OCI-LY7 (cell line): Measurements from ENCODE around the gene NACC2. TPM values are rescaled to one million over a fixed set of nuclear protein-coding genes. Genes with fewer than 3 reads are reported as not detected.
A peak's percentile ranks its signal among the peaks of the same experiment; 100 is the strongest.

Experiments
- BruUV-seq: library from RNA; stranded (reverse); fragments of 400-500 nt; replicated peaks from 2 replicates; lab custom pipeline; 2021; lab: Mats Ljungman, UMichigan
- CTCF ChIA-PET: fragments of 300-600 bp; sonication (Branson Sonifier 250); formaldehyde crosslinking; loops from one replicate; lab custom pipeline; 2022; ENCODE audit warnings: antibody characterized with exemption; ENCODE audit not compliant: unreplicated experiment; lab: Charles Lee
- POLR2A ChIA-PET: fragments of 300-600 bp; sonication (Branson Sonifier 250); formaldehyde crosslinking; loops from one replicate; lab custom pipeline; 2022; ENCODE audit warnings: antibody characterized with exemption; lab: Charles Lee
- DNase-seq: peaks from one replicate; pipeline ENCODE4 v3.0.0-alpha.2; 2015; ENCODE audit warnings: low spot score
- H2AFZ ChIP-seq: fragments of 200-600 bp; sonication (generic), shearing (Covaris generic); 2 replicates; pipeline ENCODE4 v1.6.1; 2014; ENCODE audit warnings: mild to moderate bottlenecking, antibody characterized with exemption, low read length, moderate library complexity
- H3K27ac ChIP-seq: fragments of 200-600 bp; sonication (generic); 2 replicates; pipeline ENCODE4 v1.5.1; 2014; ENCODE audit warnings: mixed run types, low read depth, mild to moderate bottlenecking, moderate library complexity, low read length, inconsistent platforms; ENCODE audit not compliant: poor library complexity, severe bottlenecking
- H3K36me3 ChIP-seq: fragments of 200-600 bp; sonication (generic); 2 replicates; pipeline ENCODE4 v1.6.1; 2014; ENCODE audit warnings: mild to moderate bottlenecking, antibody characterized with exemption, low read length, moderate library complexity, mixed read lengths; ENCODE audit not compliant: insufficient read depth
- H3K4me1 ChIP-seq: fragments of 200-600 bp; sonication (generic); 2 replicates; pipeline ENCODE4 v1.5.1; 2014; ENCODE audit warnings: mild to moderate bottlenecking, low read length; ENCODE audit not compliant: insufficient read depth, poor library complexity, severe bottlenecking
- H3K4me2 ChIP-seq: fragments of 200-600 bp; sonication (generic); 2 replicates; pipeline ENCODE4 v1.6.1; 2014; ENCODE audit warnings: mild to moderate bottlenecking, low read length
- H3K4me3 ChIP-seq: fragments of 200-600 bp; sonication (generic); 2 replicates; pipeline ENCODE4 v1.5.1; 2014; ENCODE audit warnings: mild to moderate bottlenecking, low read depth, low read length; ENCODE audit not compliant: poor library complexity, severe bottlenecking
- H3K79me2 ChIP-seq: fragments of 200-600 bp; sonication (generic); 2 replicates; pipeline ENCODE4 v1.6.1; 2016; ENCODE audit warnings: low read depth, mild to moderate bottlenecking, low read length, moderate library complexity, mixed read lengths; ENCODE audit not compliant: insufficient read depth
- H3K9me2 ChIP-seq: fragments of 200-600 bp; sonication (generic); 2 replicates; pipeline ENCODE4 v1.6.1; 2016; ENCODE audit warnings: mild to moderate bottlenecking, low read length, mixed read lengths; ENCODE audit not compliant: insufficient read depth
- H3K9me3 ChIP-seq: fragments of 200-600 bp; sonication (generic); 2 replicates; pipeline ENCODE4 v1.6.1; 2014; ENCODE audit warnings: mild to moderate bottlenecking, mixed run types, low read length, mixed read lengths
- H4K20me1 ChIP-seq: fragments of 200-600 bp; sonication (generic); 2 replicates; pipeline ENCODE4 v1.6.1; 2014; ENCODE audit warnings: mild to moderate bottlenecking, antibody characterized with exemption, low read length, moderate library complexity, mixed read lengths; ENCODE audit not compliant: insufficient read depth
- EZH2phosphoT487 ChIP-seq: fragments of 200-600 bp; sonication (generic); IDR thresholded peaks from 2 replicates; pipeline ENCODE4 v1.6.1; 2018; ENCODE audit warnings: low read depth, borderline replicate concordance, mild to moderate bottlenecking, mixed run types, antibody characterized with exemption, low read length, moderate library complexity, mixed read lengths
- intact Hi-C: fragments of 100-400 bp; cut with micrococcal nuclease; formaldehyde crosslinking; loops from one replicate; pipeline ENCODE4 v1.10.0; 2022; ENCODE audit not compliant: unreplicated experiment
- total RNA-seq, 2 experiments: library from RNA; depleted of rRNA in 1 of 2; stranded (reverse); fragments of >200 nt in 1 of 2; shearing (Covaris generic) in 1 of 2; gene quantifications; 2 replicates each; pipeline ENCODE4 v1.2.3, GENCODE V29; 2014 to 2022
- TF ChIP-seq, protein P1 (sequence below): fragments of 200-600 bp; sonication (generic); conservative IDR thresholded peaks from 2 replicates; pipeline ENCODE4 v1.5.1; 2014; ENCODE audit warnings: mild to moderate bottlenecking, antibody characterized with exemption, low read length, moderate library complexity, mixed read lengths

NACC2 gene
- total RNA-seq, 2 experiments from 2014 or later: 0.38 to 0.72 TPM

DNA sequence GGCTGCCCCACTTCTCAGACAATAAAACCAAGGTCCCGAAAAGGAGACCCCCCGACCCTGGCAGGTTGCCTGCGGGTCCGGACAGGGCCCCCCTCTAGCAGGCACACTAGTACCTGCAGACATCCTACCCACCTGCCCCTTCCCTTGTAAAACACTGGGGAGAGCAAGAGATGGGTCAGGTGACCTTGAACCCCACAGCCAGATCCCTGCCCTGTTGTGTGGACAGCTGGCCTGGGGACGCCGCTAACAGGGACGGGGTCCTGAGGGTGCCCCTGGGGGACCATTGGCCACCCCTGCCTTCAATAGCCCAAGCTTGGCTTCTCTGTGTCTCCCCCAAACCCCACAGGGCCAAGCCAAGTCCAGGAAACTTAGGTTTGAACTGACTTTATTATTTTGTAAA lies 88.9 kb downstream of the NACC2 start:
- Histone ChIP-seq H3K4me1 (peaks cover 64% of the 10 kb centered on the region), H2AFZ (no peak overlapping the region), H3K79me2 (no peaks in the 10 kb centered on the region), H3K4me3 (no peak overlapping the region), H3K4me2 (no peak overlapping the region), H3K27ac (no peak overlapping the region), H4K20me1 (no peaks in the 10 kb centered on the region), H3K9me3 (no peaks in the 10 kb centered on the region), H3K36me3 (no peaks in the 10 kb centered on the region), H3K9me2 (no peaks in the 10 kb centered on the region)
- ChIA-PET CTCF (interaction anchor here (0.6 kb wide), 1 partner anchor 261 kb away, joined by 4 read pairs; no protein-coding TSS in a partner anchor), POLR2A (no interaction called here)
- no peak for TF ChIP-seq EZH2phosphoT487
- TF ChIP-seq, protein P1, sequence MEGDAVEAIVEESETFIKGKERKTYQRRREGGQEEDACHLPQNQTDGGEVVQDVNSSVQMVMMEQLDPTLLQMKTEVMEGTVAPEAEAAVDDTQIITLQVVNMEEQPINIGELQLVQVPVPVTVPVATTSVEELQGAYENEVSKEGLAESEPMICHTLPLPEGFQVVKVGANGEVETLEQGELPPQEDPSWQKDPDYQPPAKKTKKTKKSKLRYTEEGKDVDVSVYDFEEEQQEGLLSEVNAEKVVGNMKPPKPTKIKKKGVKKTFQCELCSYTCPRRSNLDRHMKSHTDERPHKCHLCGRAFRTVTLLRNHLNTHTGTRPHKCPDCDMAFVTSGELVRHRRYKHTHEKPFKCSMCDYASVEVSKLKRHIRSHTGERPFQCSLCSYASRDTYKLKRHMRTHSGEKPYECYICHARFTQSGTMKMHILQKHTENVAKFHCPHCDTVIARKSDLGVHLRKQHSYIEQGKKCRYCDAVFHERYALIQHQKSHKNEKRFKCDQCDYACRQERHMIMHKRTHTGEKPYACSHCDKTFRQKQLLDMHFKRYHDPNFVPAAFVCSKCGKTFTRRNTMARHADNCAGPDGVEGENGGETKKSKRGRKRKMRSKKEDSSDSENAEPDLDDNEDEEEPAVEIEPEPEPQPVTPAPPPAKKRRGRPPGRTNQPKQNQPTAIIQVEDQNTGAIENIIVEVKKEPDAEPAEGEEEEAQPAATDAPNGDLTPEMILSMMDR: no peak
- DNase-seq: no peak
- intact Hi-C loops: no loop called here
- BruUV-seq: no TSS peak

DNA sequence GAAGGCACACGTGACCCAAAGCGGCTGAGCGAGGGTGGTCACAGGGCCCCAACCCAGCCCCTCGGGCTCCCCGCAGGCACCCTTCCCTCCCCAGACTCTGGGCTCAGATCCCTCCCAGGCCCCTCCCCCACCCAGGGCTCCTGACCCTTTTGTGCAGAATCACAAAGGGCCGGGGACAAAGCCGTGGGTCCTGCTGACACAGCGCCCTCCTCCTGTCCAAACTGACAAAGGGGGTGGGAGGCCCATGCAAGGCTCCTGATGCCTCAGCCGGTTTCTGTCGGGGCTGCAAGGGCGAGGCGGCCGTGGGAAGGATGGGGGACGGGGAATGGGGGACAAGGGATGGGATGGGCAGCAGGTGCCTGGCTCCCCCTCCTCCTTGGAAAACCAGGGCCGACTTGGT lies 90.4 kb downstream of the NACC2 start:
- ChIA-PET CTCF (no interaction called here), POLR2A (no interaction called here)
- no peak for TF ChIP-seq EZH2phosphoT487
- TF ChIP-seq, protein P1: no peak
- DNase-seq: no peak
- intact Hi-C loops: no loop called here
- no peak overlapping the region for H3K4me3 ChIP-seq
- H3K9me3 ChIP-seq: no peaks in the 10 kb centered on the region
- no peaks in the 10 kb centered on the region for H3K36me3 ChIP-seq
- BruUV-seq: no TSS peak
- no peak overlapping the region for H3K27ac ChIP-seq
- H2AFZ ChIP-seq: no peak overlapping the region
- no peaks in the 10 kb centered on the region for H4K20me1 ChIP-seq
- no peaks in the 10 kb centered on the region for H3K79me2 ChIP-seq
- no peak overlapping the region for H3K4me2 ChIP-seq
- peaks cover 49% of the 10 kb centered on the region for H3K4me1 ChIP-seq
- H3K9me2 ChIP-seq: no peaks in the 10 kb centered on the region

DNA sequence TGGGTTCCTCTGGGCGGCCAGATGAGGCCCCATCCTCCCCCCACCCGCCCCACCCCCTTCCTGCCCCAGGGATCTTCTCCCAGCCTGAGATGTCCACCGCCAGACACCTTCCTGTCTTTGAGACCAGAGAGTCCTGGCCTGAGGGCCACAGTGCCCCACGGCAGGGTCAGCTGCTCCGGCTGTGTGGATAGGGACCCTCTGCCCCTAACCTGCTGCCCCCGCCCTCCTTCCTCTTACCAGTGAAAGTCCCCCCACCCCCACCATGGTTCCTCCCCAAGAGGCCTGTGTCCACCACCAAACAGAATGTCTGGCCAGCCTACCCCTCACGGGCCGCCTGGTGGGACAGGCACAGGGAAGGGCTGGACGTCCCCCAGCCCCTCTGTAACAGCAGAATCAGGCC lies 90.9 kb downstream of the NACC2 start:
- TF ChIP-seq, protein P1: no peak
- Histone ChIP-seq H3K27ac (no peak overlapping the region), H3K4me1 (peaks cover 44% of the 10 kb centered on the region), H3K36me3 (no peaks in the 10 kb centered on the region), H3K4me3 (no peak overlapping the region), H3K79me2 (no peaks in the 10 kb centered on the region), H2AFZ (no peak overlapping the region), H3K4me2 (peak overlapping the region; percentile 49), H3K9me2 (no peaks in the 10 kb centered on the region), H3K9me3 (no peaks in the 10 kb centered on the region), H4K20me1 (no peaks in the 10 kb centered on the region)
- BruUV-seq: no TSS peak
- no peak for DNase-seq
- CTCF ChIA-PET: no interaction called here
- POLR2A ChIA-PET: no interaction called here
- intact Hi-C loops: no loop called here
